GM19193 (cell line): ENCODE measurements around the gene ZBTB48.

Experiments used
- POLR2A ChIP-seq: IDR thresholded peaks from 4 replicates; pipeline ENCODE4 v1.6.1; 2011; ENCODE audit not compliant: insufficient read depth, insufficient read length; ENCODE audit errors: extremely low read depth

The ZBTB48 gene

DNA sequence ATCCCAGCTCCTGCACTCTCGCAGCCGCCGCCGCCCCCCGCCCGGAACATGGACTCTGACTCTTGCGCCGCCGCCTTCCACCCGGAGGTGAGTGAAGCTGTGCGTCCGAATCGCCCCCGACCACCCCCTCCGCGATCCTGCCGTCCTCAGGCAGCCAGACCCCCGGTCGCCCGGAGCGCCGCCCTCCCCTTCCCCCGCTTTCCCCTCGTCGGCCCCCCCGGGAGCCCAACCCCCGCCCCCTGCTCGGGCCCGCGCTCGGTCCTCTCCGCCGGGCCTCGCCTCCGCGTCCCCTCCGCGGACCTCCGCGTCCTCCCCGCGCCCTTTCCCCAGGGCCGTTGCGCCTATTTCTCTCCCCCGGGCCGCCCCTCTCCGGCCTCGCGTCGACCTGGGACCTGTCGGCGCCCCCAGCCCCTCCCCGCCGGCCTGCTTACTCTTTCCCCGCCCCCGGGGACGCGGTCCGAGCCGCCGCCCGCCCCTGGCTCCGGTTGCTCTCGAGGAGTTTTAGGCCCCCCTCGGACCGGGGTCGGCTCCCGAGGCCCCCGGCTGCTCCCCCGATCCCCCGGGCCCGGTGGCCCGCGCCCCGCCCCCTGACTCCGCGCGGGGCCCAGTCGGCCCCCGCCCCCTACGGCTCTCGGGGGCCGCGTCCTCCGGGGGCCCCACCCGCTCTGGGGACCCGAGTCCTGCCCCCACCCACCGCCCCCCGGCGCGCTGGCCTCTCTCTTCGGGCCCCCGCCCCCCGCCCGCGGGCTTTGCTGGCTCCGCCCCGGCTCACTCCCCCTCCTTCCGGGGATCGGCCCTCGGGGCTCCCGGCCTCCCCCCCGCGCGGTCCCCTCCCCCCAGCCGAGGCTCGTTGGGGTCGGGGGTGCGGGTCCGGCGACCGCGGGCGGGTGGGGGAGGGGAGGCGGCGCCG, 34.5 kb downstream of the ZBTB48 start:
- no peak for TF ChIP-seq POLR2A

DNA sequence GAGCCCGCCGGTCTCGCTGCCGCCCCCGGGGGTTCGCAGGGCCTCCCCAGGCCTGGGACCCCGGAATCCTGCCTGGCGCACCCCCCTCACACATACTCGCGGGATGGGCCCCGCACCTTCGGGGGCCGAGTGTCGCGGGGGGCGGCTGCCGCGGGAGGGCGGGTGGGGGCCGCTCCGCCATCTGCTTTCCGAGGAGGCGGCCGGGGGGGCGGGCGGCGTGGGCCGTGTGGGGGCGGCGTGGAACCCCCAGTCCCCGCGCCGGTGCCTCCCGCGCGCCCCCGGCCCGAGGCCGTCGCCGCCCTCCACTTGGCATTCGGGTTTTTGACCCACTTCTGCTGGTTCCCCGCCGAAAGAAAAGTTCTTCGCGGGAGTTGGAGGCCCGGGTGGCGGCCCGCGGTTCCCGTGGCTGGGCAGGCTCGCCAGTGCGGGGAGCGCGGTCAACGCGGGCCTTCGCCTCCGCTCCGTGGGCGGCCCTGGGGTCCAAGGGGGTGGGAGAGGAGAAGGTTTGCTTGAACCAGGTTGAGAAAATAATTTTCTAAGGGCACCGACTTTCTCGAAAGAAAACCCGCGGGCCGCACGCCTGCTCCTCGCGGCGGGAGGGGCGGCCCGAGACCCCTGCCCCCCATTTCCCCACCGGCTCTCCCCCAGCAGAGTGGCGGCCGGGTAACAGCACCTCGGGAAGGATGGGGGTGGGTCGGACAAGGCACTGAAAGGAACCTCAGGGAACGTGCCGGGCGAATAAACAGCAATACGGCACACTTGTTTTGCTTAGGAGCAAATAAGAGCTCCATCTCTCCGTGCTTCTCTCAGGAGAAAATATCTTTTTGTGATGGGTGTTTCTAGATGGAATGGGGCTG, 35.4 kb downstream of the ZBTB48 start:
- TF ChIP-seq POLR2A: no peak

DNA sequence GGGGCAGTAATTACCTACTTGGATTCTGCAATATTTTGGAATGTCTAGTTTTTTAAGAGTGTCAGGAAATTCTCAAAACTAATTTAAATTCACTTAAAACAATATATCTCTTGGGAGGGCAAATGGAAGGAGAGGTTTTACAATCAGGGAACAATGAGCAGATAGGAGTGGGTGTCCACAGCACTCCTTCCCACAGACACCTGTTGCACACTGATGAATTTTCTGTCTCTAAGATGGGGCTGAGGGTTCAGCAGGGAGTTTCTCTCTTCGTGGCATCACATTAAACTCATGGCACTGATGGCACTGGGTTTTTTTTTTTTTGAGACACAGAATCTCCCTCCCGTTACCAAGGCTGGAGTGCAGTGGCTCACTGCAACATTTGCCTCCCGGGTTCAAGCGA, 39.3 kb downstream of the ZBTB48 start:
- no peak for TF ChIP-seq POLR2A

DNA sequence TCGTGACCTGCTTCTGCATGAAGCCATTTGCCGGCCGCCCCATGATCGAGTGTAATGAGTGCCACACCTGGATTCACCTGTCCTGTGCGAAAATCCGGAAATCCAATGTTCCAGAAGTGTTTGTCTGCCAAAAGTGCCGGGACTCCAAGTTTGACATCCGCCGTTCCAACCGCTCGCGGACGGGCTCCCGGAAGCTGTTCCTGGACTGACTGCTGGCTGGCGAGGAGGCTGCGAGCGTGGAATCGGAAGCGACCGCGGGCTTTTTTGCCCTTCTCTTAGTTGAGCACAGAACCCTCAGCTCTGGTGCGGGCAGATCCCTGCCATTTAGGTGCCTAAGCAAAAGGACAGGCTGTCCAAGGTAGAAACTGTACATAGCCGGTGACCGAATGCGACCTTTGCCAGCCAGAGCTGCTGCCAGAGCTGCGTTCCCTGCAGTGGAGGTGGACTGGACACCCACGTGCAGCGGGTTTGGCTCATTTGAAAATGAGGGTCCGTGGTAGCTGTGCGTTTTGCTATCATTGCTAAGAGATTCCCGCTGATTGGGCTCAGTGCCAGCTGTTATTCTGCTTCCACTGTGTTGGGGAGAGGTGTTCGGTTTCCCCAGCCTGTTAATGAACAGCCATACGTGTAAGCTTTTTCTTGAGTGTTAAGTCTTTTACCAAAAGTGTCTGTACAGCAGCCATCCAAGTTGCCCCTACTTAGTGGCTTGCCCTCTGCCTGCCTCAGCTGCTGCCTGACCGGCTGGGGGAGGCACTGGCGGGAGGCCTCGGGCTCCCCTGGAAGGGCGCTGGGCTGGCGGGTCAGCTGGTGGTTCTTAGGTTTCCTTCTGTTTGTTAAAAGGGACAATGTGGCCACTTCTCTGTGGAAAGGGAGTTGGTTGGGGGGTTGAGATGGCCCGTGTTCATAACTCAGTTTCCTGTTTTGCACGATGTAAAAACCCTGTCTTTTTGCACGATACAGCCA, 41.9 kb downstream of the ZBTB48 start:
- TF ChIP-seq POLR2A: no peak

DNA sequence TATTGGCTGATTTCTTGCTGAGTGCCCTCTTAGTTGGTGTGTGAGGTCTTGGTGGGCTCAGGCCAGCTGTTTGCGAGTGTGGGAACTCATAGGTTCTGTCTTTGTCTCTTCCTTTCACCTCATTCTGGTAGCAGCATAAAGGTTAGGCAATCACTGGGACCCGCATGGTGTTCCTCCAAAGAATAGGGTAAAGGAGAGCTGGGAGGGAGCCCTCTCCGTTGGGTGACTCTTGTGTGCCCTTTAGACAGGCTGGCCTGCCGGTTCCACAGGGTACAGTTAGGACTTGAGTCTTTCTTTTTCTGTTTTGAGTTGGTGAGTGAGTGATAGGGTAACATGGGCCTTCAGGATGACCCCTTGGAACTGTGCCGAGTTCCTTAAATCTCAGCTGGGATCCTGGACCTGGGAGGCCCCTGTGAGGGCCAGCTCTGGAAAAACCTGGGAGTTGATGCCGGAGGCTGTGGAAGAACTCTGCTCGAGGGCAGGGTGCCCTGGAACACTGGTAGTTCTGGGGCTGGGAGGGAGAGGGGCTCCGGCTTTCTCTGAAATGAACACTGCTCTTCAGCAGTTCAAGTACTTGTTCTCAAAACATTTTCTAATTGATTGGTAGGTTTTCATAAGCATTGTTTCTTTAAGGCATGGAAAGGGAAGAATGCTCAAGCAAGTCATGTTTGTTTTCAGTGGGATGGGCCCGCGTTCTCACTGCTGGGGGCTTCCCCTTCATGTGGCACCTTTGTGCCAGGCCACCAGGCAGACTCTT, 42.8 kb downstream of the ZBTB48 start:
- no peak for TF ChIP-seq POLR2A

DNA sequence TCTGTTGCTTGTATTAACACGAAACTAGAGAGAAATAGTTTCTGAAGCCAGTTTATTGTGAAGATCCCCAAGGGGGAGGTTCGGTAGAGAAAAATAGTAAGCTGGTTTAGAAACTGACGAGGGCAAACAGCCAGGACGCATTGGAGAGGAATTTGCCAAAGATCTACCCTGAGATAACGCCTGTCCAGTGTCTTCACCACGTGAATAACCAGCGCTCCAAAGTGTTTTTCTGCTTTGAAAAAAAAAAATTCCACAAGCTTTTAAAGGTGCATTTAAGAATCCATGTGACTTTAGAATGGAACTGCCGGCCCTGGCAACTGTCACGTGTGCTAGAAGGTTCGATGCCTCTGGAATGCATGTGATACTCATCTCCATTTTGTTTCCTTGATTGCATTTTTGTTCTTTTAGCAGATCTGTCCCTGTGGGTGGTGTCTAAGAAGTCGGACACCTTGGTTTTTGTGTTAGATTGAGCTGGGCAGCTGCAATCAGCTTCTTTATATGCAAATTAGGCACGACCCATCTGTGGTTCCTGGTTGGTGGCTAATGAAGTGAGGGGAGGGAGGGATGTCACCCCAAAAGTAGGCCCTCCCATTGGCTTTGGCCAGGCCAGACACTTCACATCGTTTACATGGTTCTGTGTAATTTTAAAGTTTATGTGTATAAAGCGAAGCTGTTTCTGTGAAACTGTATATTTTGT, 43.6 kb downstream of the ZBTB48 start:
- no peak for TF ChIP-seq POLR2A

DNA sequence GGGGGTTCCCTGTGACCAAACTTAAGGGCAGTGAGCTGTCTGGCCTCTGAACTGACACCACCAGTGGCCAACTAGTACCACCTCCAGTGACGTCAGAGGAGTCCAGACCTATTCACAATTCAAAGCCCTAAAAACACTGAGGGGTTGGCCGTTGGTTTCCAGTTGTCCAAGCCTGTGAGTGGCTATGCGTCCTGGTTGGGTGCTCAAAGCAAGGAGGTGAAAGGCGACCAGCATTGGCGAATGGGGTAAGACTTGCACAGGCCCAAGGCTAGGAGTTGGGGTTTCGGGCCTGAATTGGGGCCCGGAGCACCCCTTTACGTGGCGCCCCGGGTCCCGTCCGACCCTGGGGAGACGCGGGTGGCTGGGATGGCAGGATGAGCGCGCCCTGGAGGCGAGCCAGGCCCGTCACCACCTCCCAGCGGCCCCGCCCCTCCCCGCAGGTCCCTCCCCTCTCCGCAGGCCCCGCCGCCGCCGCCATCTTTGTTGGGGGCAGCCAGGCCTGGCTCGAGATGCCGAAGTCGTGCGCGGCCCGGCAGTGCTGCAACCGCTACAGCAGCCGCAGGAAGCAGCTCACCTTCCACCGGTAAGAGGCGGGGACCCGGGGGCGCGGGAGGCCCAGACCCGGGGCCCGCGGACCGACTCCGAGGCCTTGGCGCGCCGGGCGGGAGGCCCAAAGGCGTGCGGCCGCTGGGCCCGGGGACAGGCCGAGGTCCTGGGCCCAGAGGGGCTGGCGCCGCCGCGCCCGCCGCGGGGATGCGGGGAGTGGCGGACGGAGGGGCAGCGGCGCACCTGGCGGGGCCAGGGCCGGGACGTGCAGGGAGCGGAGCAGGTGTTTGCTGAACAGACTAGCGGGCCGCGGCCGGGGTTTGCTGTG, 45.2 kb downstream of the ZBTB48 start, which contains the start of gene THAP3:
Gene THAP3 (plus strand): TSS at position 159 of the 874 bp plus-strand sequence. CDS start 351 bp downstream, at position 510.
- peak; percentile 34 for TF ChIP-seq POLR2A

DNA sequence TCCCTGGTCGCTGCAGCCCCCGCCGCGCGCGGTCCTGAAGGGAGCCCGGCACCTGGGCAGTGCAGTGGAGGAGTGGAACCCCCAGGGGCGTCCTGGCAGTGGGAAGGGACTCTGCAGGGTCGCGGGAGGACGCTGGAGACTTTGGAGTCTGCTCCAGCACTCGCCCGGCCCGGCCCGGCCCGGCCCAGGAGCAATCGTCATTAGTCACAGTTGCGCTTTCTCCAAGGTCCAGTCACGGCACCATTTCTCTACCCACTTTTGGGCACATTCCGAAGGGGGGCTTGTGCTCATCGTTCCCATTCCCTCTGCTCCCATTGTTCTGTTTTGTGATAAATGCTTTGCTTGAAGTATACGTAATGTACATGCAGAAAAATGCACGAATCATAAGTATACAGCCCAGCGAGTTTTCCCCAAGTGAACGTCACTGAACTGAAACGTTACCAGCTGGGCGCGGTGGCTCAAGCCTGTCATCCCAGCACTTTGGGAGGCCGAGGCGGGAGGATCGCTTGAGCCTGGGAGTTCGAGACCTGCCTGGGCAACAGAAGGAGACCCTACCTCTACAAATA, 45.9 kb downstream of the ZBTB48 start:
- TF ChIP-seq POLR2A: no peak

DNA sequence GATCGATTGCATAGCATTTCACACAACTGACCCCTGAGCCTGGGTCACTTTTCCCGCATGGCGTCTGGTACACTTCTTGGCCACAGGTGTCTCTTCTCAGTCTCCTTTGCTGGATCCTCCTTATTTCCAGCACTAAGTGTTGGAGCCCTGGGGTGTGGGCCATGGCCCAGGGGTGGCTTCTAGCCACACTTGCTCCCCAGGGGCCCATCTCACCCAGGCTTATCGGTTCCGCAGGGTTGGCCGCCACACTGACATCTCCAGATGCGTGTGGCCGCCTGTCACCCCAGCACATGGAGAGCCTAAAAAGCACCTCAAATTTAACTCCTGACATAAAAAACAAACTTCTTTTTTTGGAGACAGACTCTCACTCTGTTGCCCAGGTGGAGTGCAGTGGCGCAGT, 47.2 kb downstream of the ZBTB48 start:
- no peak for TF ChIP-seq POLR2A

DNA sequence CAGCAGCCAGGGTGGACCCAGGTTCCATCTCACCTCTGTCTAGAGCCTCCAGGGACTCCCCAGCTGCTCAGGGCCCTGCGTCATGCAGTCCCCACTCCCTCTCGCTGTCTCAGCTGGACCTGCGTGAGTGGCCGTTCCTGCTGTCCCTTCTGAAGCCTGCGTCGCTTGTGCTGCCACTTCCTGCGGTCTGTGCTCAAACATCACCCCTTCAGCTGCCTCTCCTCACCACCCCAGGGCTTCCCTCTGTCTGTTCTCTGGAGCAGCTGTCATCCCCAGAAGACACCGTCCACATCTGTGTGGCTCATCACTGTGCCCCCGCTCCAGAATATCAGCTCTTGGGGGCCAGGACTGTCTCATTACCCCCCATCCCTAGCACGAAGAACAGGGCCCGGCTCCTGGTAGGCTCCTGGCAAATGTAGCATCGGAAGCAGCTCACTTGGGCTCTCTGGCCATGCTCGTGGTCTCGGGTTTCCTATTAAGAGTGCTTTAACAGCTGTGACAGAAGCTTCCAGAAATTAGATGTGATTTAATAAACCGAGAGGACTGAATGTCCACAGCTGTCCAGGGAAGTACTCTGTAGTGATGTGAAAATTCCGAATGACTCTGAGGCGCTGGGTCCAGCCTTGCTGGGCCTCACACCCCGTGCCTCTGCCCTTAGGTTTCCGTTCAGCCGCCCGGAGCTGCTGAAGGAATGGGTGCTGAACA, 48.2 kb downstream of the ZBTB48 start:
- TF ChIP-seq POLR2A: no peak

DNA sequence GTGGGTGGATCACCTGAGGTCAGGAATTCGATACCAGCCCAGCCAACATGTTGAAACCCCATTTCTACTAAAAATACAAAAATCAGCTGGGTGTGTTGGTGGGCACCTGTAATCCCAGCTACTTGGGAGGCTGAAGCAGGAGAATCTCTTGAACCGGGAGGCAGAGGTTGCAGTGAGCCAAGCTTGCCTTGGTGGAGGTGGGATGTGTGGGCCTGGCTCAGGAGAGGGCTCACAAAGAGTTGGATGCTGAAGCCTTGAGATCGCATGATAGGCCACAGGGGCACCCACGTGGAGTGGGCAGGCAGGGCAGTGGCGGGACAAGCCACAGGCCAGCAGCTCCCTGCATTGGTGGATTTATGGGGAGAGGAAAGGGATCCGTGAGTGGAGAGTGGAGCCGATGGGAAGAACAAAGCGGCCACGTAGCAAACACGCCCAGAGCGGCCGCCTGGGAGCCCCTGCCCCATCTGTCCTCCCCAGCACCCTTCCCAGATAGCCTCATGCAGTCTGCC, 49.2 kb downstream of the ZBTB48 start:
- TF ChIP-seq POLR2A: no peak
